ENCODE results near the gene ANGPT4.

Gene ANGPT4

DNA sequence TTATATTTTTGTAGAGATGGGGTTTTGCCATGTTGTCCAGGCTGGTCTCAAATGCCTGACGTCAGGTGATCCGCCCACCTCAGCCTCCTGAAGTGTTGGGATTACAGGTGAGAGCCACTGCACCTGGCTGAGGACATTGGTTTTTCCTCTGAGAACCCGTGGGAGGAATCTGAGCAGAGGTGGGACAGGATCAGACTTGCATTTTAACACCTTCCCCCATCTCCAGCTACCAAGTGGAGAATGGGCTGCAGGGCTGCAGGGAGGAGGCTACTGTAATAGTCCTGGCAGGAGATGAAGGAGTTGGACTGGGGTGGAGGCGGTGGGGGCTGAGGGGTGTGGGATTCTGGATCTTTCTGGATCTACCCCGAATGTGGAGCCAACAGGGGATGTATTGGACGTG is 58.1 kb downstream of the ANGPT4 start:
- Histone ChIP-seq H3K79me2 (ENCODE audit: insufficient read depth, low read length) (no peaks in the 10 kb centered on the region), H2AFZ (ENCODE audit: low read depth, low read length, severe bottlenecking) (no peak overlapping the region)
- no peak for TF ChIP-seq CTCF (IDR thresholded peaks at IDR 0.05; ENCODE audit: insufficient read depth, low read length, poor library complexity, severe bottlenecking)
- no peak for TF ChIP-seq EZH2phosphoT487 (conservative IDR thresholded peaks at IDR 0.05; ENCODE audit: low read length)

DNA sequence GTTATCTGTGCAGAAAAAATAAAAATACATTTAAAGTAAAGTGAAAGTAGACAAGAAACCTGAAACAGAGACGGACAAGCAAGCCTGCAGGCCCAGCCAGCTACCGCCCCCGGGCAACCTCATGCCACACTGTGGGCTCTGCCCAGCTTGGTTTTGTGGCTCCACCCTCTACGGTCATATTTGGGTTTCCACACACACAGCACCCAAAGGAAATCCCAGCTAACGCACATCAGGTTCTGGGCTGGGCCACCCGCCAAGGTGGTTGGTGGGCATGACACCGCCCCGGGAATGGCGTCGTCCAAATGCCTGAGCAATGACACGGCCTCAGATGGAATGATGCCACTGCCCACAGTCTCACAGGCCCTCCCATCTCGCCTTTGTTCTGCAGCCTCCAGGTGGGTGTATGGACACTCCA is 59.8 kb downstream of the ANGPT4 start:
- Histone ChIP-seq H3K36me3 (ENCODE audit: low read length) (no peaks in the 10 kb centered on the region), H3K4me3 (ENCODE audit: insufficient read depth, low read length, poor library complexity, severe bottlenecking) (no peak overlapping the region), H3K79me2 (ENCODE audit: insufficient read depth, low read length) (no peaks in the 10 kb centered on the region), H3F3A (ENCODE audit: insufficient read depth) (no peaks in the 10 kb centered on the region), H3K27ac (ENCODE audit: low read depth, low read length) (no peak overlapping the region), H4K20me1 (ENCODE audit: low read depth, low read length) (no peaks in the 10 kb centered on the region), H3K9me3 (ENCODE audit: insufficient read depth, low read length) (no peaks in the 10 kb centered on the region), H3K9me2 (replicated peaks; ENCODE audit: insufficient read depth, low read length) (no peaks in the 10 kb centered on the region), H3K9ac (ENCODE audit: low read length) (no peak overlapping the region), H3K27me3 (ENCODE audit: low read length) (no peaks in the 10 kb centered on the region), H3K4me2 (ENCODE audit: low read depth, low read length, poor library complexity, severe bottlenecking) (no peak overlapping the region), H2AFZ (ENCODE audit: low read depth, low read length, severe bottlenecking) (no peak overlapping the region)
- no peak for TF ChIP-seq EZH2phosphoT487 (conservative IDR thresholded peaks at IDR 0.05; ENCODE audit: low read length)
- TF ChIP-seq CTCF (IDR thresholded peaks at IDR 0.05; ENCODE audit: insufficient read depth, low read length, poor library complexity, severe bottlenecking), result no peak

More for the DNA sequence above, 58.1 kb downstream of the ANGPT4 start:
- Histone ChIP-seq H3K9me3 (ENCODE audit: insufficient read depth, low read length) (no peaks in the 10 kb centered on the region), H3K27me3 (ENCODE audit: low read length) (no peaks in the 10 kb centered on the region), H3K4me3 (ENCODE audit: insufficient read depth, low read length, poor library complexity, severe bottlenecking) (no peak overlapping the region), H3K4me2 (ENCODE audit: low read depth, low read length, poor library complexity, severe bottlenecking) (no peak overlapping the region), H4K20me1 (ENCODE audit: low read depth, low read length) (no peaks in the 10 kb centered on the region), H3K36me3 (ENCODE audit: low read length) (no peaks in the 10 kb centered on the region), H3F3A (ENCODE audit: insufficient read depth) (no peaks in the 10 kb centered on the region), H3K27ac (ENCODE audit: low read depth, low read length) (no peak overlapping the region), H3K9ac (ENCODE audit: low read length) (no peak overlapping the region), H3K9me2 (replicated peaks; ENCODE audit: insufficient read depth, low read length) (no peaks in the 10 kb centered on the region)

DNA sequence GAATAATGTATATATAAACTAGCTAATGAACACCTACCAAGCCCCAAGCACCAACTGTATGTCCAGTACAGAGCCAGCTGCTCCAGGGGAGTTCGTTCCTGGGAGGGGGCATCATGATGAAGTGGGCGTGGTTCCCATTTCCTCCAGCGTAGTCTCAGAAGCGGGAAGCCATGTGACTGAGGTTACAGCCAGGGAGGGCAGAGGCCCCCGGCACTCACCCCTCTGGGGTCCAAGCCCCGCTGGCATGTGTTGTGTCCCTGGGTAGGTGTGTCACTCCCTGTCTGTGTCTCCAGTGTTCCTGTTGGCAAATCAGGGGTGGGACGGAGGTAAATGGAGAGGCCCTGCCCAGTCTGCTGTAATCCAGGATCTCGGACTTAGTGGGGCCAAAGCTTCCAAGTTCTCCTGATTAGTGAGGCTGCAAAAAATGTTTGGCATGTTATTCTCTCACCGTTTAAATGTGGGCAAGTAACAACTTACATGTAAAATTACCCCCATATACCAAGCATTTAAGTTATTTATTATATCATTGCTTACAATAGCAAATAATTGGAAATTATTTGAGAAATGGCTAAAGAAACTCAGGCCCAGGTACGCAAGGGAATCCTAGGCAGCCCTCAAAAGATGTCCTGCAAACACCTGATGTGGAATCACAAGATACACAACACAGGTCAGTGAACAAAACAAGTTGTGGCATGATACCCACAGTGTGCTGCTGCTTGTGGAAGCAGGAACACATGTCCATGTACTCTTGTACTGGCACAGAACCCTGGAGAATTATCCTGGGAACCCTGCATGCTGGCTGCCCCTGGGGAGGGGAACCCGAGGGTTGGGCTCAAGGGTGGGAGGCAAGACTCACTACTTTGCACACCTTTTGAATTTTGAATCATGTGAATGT is 60.4 kb downstream of the ANGPT4 start:
- Histone ChIP-seq H3K27ac (ENCODE audit: low read depth, low read length) (no peak overlapping the region), H3K79me2 (ENCODE audit: insufficient read depth, low read length) (no peaks in the 10 kb centered on the region), H2AFZ (ENCODE audit: low read depth, low read length, severe bottlenecking) (no peak overlapping the region), H3K9ac (ENCODE audit: low read length) (no peak overlapping the region), H3K9me2 (replicated peaks; ENCODE audit: insufficient read depth, low read length) (no peaks in the 10 kb centered on the region), H4K20me1 (ENCODE audit: low read depth, low read length) (no peaks in the 10 kb centered on the region), H3K4me3 (ENCODE audit: insufficient read depth, low read length, poor library complexity, severe bottlenecking) (no peak overlapping the region), H3K4me2 (ENCODE audit: low read depth, low read length, poor library complexity, severe bottlenecking) (no peak overlapping the region), H3K27me3 (ENCODE audit: low read length) (no peaks in the 10 kb centered on the region), H3K9me3 (ENCODE audit: insufficient read depth, low read length) (no peaks in the 10 kb centered on the region), H3K36me3 (ENCODE audit: low read length) (no peaks in the 10 kb centered on the region), H3F3A (ENCODE audit: insufficient read depth) (no peaks in the 10 kb centered on the region)
- TF ChIP-seq EZH2phosphoT487 (conservative IDR thresholded peaks at IDR 0.05; ENCODE audit: low read length), result no peak
- TF ChIP-seq CTCF (IDR thresholded peaks at IDR 0.05; ENCODE audit: insufficient read depth, low read length, poor library complexity, severe bottlenecking), result no peak

All from SU-DHL-6 (cell line).